HFF-Myc (cell line): Measurements from ENCODE around the gene OSBPL6.

ENCODE experiments used
- DNase-seq: peaks from one replicate; pipeline ENCODE4 v3.0.0-alpha.2; 2011; ENCODE audit warnings: low read depth; ENCODE audit errors: extremely low read depth
- H3K4me3 ChIP-seq: replicated peaks from 2 replicates; pipeline ENCODE4 v1.5.1; 2011; ENCODE audit warnings: low read depth, mild to moderate bottlenecking, control low read depth, low read length
- TF ChIP-seq, protein P1 (sequence below): IDR thresholded peaks from 2 replicates; pipeline ENCODE4 v1.5.1; 2012; ENCODE audit warnings: mild to moderate bottlenecking, low read depth, low read length, control low read depth; ENCODE audit errors: missing control alignments

OSBPL6 gene

GRCh38 chr2:178242552-178242883, 48.2 kb downstream of the OSBPL6 start:
- TF ChIP-seq, protein P1, sequence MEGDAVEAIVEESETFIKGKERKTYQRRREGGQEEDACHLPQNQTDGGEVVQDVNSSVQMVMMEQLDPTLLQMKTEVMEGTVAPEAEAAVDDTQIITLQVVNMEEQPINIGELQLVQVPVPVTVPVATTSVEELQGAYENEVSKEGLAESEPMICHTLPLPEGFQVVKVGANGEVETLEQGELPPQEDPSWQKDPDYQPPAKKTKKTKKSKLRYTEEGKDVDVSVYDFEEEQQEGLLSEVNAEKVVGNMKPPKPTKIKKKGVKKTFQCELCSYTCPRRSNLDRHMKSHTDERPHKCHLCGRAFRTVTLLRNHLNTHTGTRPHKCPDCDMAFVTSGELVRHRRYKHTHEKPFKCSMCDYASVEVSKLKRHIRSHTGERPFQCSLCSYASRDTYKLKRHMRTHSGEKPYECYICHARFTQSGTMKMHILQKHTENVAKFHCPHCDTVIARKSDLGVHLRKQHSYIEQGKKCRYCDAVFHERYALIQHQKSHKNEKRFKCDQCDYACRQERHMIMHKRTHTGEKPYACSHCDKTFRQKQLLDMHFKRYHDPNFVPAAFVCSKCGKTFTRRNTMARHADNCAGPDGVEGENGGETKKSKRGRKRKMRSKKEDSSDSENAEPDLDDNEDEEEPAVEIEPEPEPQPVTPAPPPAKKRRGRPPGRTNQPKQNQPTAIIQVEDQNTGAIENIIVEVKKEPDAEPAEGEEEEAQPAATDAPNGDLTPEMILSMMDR, result no peak
- no peak overlapping the region for H3K4me3 ChIP-seq
- DNase-seq, result no peak

DNA sequence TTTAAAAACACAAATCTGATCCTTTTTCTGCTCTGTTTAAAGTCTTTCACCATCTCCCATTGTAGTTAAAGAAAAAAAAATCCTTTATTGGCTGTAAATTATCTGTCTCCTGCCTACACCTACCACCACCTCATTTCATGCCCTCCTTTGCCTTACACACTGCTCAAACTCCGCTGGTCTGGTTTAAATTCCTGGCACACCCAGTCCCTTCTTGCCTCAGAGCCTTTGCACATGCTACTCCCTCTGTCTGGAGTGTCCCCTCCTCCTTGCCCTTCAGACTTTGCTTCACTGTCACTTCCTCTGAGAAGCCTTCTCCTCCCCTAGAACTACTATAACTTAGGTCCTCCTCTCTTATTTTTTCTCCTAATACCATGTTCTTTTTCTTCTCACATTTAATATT, 49.6 kb downstream of the OSBPL6 start:
- TF ChIP-seq, protein P1, result no peak
- H3K4me3 ChIP-seq, result no peak overlapping the region
- DNase-seq, result no peak

DNA sequence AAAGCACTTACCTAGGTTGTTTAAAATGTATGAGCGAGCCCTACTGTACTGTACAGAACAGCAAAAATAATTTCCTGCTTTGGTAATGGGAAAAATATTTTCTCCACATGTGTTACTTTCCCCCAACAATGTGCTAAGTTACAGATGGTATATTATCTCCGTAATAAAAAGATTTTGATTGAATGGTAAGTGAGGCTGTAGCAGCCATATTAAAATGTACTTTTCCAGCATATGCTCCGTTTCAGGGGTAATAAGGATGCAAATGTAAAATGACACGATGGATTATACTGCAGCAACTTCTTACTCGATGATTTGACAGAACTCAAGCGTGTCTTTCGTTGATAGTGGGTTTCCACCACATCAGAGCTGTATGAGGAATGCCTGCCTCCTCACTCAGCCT, 50.5 kb downstream of the OSBPL6 start:
- no peak for DNase-seq
- no peak overlapping the region for H3K4me3 ChIP-seq
- TF ChIP-seq, protein P1, result no peak

- no peak overlapping the region for H3K4me3 ChIP-seq
- TF ChIP-seq, protein P1, result no peak
- DNase-seq, result no peak
Observed at GRCh38 chr2:178246696-178247095, 52.4 kb downstream of the OSBPL6 start.

- no peak for DNase-seq
- H3K4me3 ChIP-seq, result no peak overlapping the region
- TF ChIP-seq, protein P1, result no peak
Observed at GRCh38 chr2:178247250-178247649, 52.9 kb downstream of the OSBPL6 start.

DNA sequence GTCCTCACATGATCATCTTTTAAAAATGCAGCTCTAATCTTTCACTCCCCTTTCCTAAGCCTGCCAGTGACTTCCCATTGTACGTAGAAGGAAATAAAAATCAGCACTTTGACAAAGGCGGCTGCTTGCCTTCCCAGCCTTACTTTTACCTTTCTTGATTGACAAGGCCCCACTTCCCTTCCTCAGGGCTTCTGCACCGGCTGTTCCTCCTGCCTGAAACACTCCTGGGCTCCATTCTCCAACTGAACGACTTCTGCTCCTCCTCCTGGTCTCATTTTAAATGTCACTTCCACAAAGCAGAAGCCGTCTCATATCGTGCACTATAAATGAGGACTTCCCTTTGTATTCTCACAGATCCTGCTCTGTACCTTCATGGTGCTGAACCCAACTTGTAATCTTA, 56.1 kb downstream of the OSBPL6 start:
- DNase-seq, result no peak
- TF ChIP-seq, protein P1, result no peak
- H3K4me3 ChIP-seq, result no peak overlapping the region

GRCh38 chr2:178251151-178251955, 57.0 kb downstream of the OSBPL6 start:
- TF ChIP-seq, protein P1, result no peak
- no peak overlapping the region for H3K4me3 ChIP-seq
- DNase-seq, result no peak
